Natural killer cell treated with Interleukin-12 subunit alpha and Interleukin-12 subunit beta and Interleukin-15 and Interleukin-18, amount 100 ng/mL, for 72 hours (primary cell): ENCODE results near the gene DOCK2. TPM values are rescaled to one million over a fixed set of nuclear protein-coding genes. Genes with fewer than 3 reads are reported as not detected.
A peak's percentile ranks its signal among the peaks of the same experiment; 100 is the strongest.

Experiments used
- ATAC-seq, 2 donors: fragments of 150-1000 bp; cut with Tn5 transposase in 1 of 2; sonication (Bioruptor Pico), chemical (Tn5 transposase) in 1 of 2; 2 replicates each; pipeline ENCODE4 v1.10.0; 2021
- DNase-seq: peaks from one replicate; pipeline ENCODE4 v3.0.0; 2022; ENCODE audit warnings: low spot score
- H3K27ac Mint-ChIP-seq, 2 donors: 1 replicate in 1 of 2; 2 replicates in 1 of 2; pipeline ENCODE4 v1.8.0; 2022; ENCODE audit warnings: mixed read lengths in 2 of 2, mild to moderate bottlenecking in 1 of 2, moderate library complexity in 1 of 2
- H3K27me3 Mint-ChIP-seq, 2 donors: 1 replicate in 1 of 2; 2 replicates in 1 of 2; pipeline ENCODE4 v1.8.0; 2022; ENCODE audit warnings: mixed read lengths in 2 of 2
- H3K36me3 Mint-ChIP-seq: one replicate; pipeline ENCODE4 v1.8.0; 2022; ENCODE audit warnings: mixed read lengths
- H3K4me1 Mint-ChIP-seq, 2 donors: 1 replicate in 1 of 2; 2 replicates in 1 of 2; pipeline ENCODE4 v1.8.0; 2022; ENCODE audit warnings: low read depth in 2 of 2, mixed read lengths in 2 of 2, mild to moderate bottlenecking in 1 of 2
- H3K4me3 Mint-ChIP-seq: one replicate; pipeline ENCODE4 v1.8.0; 2022; ENCODE audit warnings: mixed read lengths
- H3K9me3 Mint-ChIP-seq: 2 replicates; pipeline ENCODE4 v1.8.0; 2022; ENCODE audit warnings: mixed read lengths
- total RNA-seq, 2 donors: library from RNA; stranded (reverse); gene quantifications; one replicate each; pipeline ENCODE4 v1.2.3, GENCODE V29; 2022

DOCK2 gene
- total RNA-seq, 2 donors from 2014 or later, result 461 to 526 TPM

DNA sequence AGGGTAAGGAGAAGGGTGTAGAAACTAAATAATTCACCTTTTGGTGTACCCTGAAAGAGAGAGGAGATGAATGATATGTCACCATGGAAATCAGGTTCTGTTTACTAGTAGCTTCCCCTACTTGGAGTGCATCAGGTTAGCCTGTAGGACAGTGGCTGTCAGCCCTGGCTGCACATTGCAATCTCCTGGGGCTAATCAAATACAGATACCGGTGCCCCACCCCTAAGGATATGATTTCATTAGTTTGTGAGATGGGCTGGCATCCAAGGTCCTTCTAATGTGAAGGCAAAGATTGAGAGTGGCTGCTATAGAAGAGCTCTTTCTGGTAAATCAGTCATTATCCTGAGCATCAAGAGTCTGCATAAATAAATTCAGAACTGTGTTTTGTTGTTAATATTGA is 296.1 kb downstream of the DOCK2 start:
- H3K36me3 Mint-ChIP-seq, result peaks cover 5% of the 10 kb centered on the region
- peaks cover 42 to 54% of the 10 kb centered on the region in 2 donors for H3K4me1 Mint-ChIP-seq
- ATAC-seq (no peak), DNase-seq (no peak)
- H3K4me3 Mint-ChIP-seq, result no peak overlapping the region
- H3K9me3 Mint-ChIP-seq, result no peaks in the 10 kb centered on the region
- H3K27me3 Mint-ChIP-seq, result no peaks in the 10 kb centered on the region
- H3K27ac Mint-ChIP-seq, result no peak overlapping the region

DNA sequence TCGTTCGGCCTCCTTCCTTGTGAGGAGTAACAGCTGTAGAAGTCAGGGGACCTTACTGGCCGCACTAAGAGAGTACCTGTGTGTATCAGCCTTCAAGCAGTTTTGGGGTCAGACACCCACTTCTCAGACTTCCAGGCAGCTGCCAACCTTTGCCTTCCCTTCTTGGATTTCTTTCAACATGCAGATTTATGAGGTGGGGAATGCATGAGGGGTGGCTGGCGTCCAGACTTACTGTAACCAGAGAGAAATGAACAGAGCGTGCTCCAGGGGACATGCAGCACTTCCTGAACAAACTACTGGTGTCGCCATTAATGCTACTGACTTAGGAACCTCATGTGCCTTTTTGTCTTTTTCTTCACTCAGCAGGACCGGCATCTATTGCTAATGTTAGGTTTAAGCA is 296.5 kb downstream of the DOCK2 start:
- peaks cover 38 to 49% of the 10 kb centered on the region in 2 donors for H3K4me1 Mint-ChIP-seq
- ATAC-seq (no peak), DNase-seq (no peak)
- H3K36me3 Mint-ChIP-seq, result peaks cover 5% of the 10 kb centered on the region
- no peaks in the 10 kb centered on the region for H3K9me3 Mint-ChIP-seq
- H3K4me3 Mint-ChIP-seq, result no peak overlapping the region
- no peak overlapping the region for H3K27ac Mint-ChIP-seq
- no peaks in the 10 kb centered on the region for H3K27me3 Mint-ChIP-seq

DNA sequence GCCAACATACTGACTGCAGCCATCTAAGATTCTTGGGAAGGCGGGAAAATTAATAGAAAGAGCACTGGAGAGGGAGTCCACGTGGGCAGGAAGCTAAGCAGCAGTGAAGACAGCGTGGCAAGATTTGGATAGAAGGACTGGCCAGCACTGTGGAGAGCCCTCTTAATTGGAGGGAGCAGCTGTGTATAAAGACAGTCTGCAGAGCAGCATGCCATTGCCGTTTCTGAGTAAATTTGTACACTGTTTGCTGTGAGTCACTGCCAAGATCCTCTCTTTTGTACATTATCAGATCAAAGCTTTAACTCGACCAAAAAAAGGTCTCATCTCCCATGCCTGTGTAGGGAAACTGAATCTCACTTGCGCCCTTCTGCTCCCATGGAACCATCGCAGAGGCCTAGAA is 297.9 kb downstream of the DOCK2 start:
- Mint-ChIP-seq H3K9me3 (no peaks in the 10 kb centered on the region), H3K4me1 (peaks cover 38 to 46% of the 10 kb centered on the region in 2 donors), H3K4me3 (no peak overlapping the region), H3K27me3 (no peaks in the 10 kb centered on the region), H3K36me3 (peaks cover 5% of the 10 kb centered on the region), H3K27ac (no peak overlapping the region)
- ATAC-seq (no peak), DNase-seq (no peak)

DNA sequence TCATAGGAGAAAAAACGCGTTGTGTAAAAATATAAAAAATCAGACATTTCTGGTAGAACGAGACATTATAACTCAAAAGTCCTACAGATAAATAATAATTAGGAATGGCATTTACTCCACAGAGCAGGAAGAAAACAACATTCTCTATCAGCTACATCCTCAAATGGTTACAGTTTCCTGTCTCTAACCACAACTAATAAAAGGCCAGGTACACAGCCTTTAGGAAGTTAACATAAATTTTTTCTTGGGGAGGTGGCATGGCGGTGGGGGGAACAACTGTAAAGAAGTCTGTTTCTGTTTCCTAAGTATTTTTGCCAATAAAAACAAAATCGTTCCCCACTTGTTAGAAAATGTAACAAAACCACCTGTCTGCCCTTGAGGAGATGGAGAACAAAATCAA is 298.7 kb downstream of the DOCK2 start:
- Mint-ChIP-seq H3K27ac (no peak overlapping the region), H3K27me3 (no peaks in the 10 kb centered on the region), H3K4me1 (peaks cover 32 to 40% of the 10 kb centered on the region in 2 donors), H3K36me3 (peaks cover 5% of the 10 kb centered on the region), H3K4me3 (no peak overlapping the region), H3K9me3 (no peaks in the 10 kb centered on the region)
- DNase-seq, result no peak
- ATAC-seq, result no peak

DNA sequence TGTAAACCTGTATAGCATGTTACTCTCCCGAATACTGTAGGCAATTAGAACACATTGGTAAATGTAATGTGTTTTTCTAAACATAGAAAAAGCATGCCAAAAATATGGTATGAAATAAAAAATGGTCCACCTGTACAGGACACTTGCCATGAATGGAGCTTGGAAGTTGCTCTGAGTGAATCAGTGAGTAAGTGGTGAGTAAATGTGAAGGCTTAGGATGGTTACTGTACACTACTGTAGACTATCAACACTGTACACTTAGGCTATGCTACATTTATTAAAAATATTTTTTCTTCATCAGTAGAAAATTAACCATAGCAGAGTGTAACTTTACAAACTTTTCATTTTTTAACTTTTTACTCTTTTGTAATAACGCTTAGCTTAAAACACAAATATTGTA is 301.4 kb downstream of the DOCK2 start:
- Mint-ChIP-seq H3K36me3 (no peaks in the 10 kb centered on the region), H3K27me3 (no peaks in the 10 kb centered on the region), H3K9me3 (no peaks in the 10 kb centered on the region), H3K4me1 (peaks cover 22 to 34% of the 10 kb centered on the region in 2 donors), H3K4me3 (no peak overlapping the region), H3K27ac (no peak overlapping the region)
- no peak for DNase-seq
- ATAC-seq, result no peak

DNA sequence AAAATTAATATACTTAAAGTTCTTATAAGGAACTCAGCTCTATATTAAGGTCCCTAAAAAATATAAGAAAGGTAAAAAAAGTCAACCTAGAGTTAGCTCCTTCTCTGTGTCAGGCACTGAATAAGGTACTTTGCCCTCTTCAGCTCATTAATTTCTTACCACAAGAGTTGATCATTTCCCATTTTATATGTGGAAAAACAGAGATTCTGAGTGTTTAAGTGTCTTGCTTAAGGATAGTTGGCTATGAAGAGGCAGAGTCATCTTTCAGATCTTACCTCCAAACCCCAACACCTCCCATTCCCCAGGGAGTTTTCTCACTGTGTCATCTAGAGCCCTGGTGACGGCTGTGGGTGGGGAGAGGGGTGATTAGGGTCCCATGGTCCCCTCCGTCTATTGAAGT is 302.7 kb downstream of the DOCK2 start:
- peaks cover 17 to 30% of the 10 kb centered on the region in 2 donors for H3K4me1 Mint-ChIP-seq
- ATAC-seq (no peak), DNase-seq (no peak)
- H3K9me3 Mint-ChIP-seq, result no peaks in the 10 kb centered on the region
- H3K36me3 Mint-ChIP-seq, result no peaks in the 10 kb centered on the region
- H3K27ac Mint-ChIP-seq, result no peak overlapping the region
- H3K27me3 Mint-ChIP-seq, result no peaks in the 10 kb centered on the region
- H3K4me3 Mint-ChIP-seq, result no peak overlapping the region

DNA sequence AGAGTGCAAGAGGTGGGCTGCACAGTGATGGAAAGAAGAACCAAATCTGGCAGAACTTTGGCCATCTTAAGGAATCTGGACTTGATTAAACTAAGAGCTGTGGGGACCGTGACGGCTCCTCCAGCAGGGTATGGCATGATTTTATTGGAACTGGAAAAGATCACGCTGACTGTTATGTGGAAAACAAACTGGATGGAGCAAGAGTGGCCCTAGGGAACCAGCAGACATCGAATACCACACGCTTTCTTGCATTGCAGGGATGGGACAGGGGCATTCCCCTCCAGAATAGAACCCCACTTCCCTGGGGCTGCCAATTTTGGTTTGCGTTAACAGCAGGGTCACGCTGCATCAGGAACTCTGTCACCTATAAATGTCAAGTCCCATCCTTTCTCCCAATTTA is 304.5 kb downstream of the DOCK2 start:
- DNase-seq, result no peak
- Mint-ChIP-seq H3K27ac (no peak overlapping the region), H3K9me3 (no peaks in the 10 kb centered on the region), H3K36me3 (no peaks in the 10 kb centered on the region), H3K4me1 (peaks cover 13 to 34% of the 10 kb centered on the region in 2 donors), H3K4me3 (no peak overlapping the region), H3K27me3 (no peaks in the 10 kb centered on the region)
- no peak for ATAC-seq

DNA sequence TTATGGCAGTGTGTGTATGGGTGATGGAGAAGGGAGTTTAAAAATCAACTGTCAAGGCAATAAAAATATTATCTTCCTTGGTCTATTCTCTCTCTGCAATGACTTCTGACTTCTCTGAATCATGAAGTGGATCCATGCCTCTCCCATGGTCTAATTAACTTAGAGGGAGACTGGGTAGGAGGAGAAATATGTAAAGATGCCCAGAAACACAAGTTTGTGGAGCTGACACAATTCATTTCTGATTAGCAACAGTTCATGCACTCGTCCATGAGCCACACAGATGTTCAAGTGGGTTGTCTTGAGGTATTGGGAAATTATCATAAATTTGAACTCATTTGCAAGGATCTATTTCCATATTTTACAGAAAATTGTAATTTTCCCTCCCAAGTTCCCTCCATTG is 305.1 kb downstream of the DOCK2 start:
- H3K27me3 Mint-ChIP-seq, result no peaks in the 10 kb centered on the region
- H3K9me3 Mint-ChIP-seq, result no peaks in the 10 kb centered on the region
- H3K36me3 Mint-ChIP-seq, result no peaks in the 10 kb centered on the region
- H3K4me1 Mint-ChIP-seq, result peaks cover 18 to 36% of the 10 kb centered on the region in 2 donors
- no peak overlapping the region for H3K27ac Mint-ChIP-seq
- no peak overlapping the region for H3K4me3 Mint-ChIP-seq
- ATAC-seq (no peak), DNase-seq (no peak)

DNA sequence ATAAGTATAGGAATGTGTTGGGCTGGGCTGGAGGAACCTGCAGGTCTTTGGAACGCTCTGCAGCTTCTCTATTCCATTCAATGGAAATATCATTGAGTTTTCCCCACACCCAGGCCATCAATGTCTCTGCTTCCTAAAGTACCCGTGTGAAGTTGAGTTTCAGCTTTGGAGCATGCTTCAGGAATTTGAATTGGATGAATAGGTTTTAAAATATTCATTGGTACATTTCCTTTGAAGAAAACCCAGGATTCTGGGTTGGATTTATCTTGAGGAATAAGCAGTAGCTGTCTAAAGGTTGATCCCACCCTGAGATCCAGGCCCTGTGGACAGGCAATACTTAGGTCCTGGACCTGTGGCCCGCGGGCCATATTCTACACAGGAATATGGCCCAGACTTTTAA is 306.0 kb downstream of the DOCK2 start:
- ATAC-seq, result no peak
- Mint-ChIP-seq H3K36me3 (no peaks in the 10 kb centered on the region), H3K27ac (no peak overlapping the region), H3K27me3 (no peaks in the 10 kb centered on the region), H3K9me3 (no peaks in the 10 kb centered on the region), H3K4me3 (no peak overlapping the region), H3K4me1 (peaks cover 18 to 39% of the 10 kb centered on the region in 2 donors)
- no peak for DNase-seq

DNA sequence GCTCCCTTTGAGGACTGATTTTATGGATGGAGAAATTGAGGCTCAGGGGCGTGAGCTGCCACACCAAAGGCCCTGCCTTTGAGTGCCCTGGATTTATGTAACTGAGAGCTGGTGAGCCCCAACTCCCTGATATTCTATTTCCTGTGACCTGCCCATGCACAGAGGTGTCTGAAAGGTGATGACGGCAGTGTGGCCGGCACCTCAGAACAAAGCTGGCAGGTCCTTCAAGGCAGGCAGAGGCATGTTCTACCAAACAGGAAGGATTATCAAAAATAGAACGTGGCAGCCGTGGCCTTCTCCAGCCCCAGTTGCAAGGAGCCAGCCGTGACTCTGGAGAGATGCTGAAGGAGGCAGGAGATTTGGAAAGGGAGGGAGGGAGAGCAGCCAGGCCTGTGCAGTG is 307.0 kb downstream of the DOCK2 start:
- Mint-ChIP-seq H3K4me3 (no peak overlapping the region), H3K4me1 (peaks cover 18 to 46% of the 10 kb centered on the region in 2 donors), H3K9me3 (no peaks in the 10 kb centered on the region), H3K27ac (no peak overlapping the region), H3K36me3 (peaks cover 3% of the 10 kb centered on the region), H3K27me3 (no peaks in the 10 kb centered on the region)
- no peak for DNase-seq
- peak in 1 of 2 donors; percentile 11 for ATAC-seq

DNA sequence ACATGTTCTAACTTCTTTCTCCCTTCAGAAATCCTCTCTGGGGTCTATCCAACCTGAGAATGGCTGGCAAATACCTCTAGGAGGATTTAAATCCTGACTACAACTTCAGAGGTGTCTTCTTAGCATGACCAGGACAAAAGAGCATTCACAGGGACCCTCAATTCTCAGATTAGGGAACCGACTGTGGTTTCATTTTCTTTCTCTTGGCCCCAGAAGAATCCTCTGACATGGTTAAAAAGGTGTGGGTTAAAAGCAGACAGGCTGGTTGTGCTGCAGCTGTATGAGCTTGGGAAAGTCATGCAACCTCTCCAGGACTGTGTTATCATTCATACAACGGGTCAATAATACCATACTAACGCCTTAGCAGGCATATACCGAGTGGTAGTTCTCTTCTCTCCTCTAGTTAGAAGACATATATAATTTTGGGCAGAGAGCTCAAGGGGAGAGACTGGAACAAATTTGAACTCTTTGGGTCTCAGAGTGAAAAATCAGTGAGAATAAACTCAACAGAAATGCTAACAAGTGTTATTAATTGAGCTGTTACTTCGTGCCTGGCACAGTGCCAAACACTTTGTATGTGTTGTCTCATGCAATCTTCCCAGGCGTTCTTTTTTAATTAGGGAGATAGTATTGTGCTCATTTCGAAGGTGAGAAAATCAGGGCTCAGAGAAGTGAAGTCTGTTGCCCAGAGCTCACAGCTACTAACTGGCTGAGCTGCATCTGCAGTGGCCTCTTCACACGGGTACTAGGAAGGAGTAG is 308.0 kb downstream of the DOCK2 start:
- Mint-ChIP-seq H3K4me3 (no peak overlapping the region), H3K9me3 (no peaks in the 10 kb centered on the region), H3K36me3 (peaks cover 6% of the 10 kb centered on the region), H3K27ac (peak overlapping the region in 1 of 2 donors; percentile 40), H3K27me3 (no peaks in the 10 kb centered on the region), H3K4me1 (peaks cover 18 to 45% of the 10 kb centered on the region in 2 donors)
- DNase-seq (no peak), ATAC-seq (no peak)

DNA sequence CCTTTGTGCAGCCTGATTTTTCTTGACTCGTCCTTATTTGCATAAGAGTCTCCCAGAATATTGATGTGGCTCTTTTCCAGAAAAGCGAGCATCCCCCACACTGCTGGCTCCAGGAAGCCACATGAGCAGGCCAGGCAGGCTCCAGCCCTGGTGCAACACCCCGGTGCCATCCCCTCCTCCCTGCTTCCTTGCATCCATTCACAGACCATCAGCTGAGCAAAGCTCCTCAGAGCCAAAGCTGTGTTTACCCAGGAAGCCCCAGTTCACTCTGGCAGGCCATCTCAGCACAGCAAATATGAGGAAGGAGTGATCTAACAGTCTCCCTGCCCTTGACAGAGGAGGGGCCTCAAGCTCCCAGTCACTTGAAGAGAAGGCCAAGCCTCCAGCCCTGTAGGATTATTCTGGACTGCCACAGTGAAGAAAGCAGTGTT is 308.8 kb downstream of the DOCK2 start:
- Mint-ChIP-seq H3K36me3 (peaks cover 6% of the 10 kb centered on the region), H3K4me3 (no peak overlapping the region), H3K9me3 (no peaks in the 10 kb centered on the region), H3K27me3 (no peaks in the 10 kb centered on the region), H3K27ac (peak overlapping the region in 1 of 2 donors; percentile 32), H3K4me1 (peaks cover 18 to 45% of the 10 kb centered on the region in 2 donors)
- ATAC-seq (no peak), DNase-seq (no peak)

DNA sequence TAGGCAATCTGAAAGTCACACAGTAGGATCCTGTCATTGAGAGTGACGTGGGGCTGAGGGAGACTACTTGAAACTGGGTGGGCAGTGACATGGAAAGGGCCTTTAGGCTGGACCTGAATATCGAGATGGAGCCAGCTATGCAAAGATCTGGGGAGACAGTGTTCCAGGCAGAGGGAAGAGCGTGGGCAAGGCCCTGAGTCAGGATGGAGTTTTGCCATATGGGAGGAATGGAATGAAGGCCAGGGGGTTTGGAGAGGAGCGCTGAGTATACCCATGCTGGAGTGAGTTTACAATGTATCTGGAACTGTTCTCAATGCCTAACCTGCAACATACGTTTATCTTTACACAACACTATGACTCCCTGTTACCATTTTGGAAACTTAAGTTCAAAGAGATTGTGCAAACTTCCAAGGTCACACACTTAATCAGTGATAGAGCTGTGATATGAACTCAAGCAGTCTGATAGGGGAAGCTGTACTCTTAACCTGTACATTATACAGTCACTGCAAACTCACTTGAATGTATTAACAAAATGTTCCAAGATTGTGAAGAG is 309.7 kb downstream of the DOCK2 start:
- Mint-ChIP-seq H3K4me3 (no peak overlapping the region), H3K36me3 (peaks cover 6% of the 10 kb centered on the region), H3K9me3 (no peaks in the 10 kb centered on the region), H3K27me3 (no peaks in the 10 kb centered on the region), H3K4me1 (peaks cover 18 to 45% of the 10 kb centered on the region in 2 donors), H3K27ac (peak overlapping the region in 1 of 2 donors; percentile 32)
- ATAC-seq (no peak), DNase-seq (no peak)

DNA sequence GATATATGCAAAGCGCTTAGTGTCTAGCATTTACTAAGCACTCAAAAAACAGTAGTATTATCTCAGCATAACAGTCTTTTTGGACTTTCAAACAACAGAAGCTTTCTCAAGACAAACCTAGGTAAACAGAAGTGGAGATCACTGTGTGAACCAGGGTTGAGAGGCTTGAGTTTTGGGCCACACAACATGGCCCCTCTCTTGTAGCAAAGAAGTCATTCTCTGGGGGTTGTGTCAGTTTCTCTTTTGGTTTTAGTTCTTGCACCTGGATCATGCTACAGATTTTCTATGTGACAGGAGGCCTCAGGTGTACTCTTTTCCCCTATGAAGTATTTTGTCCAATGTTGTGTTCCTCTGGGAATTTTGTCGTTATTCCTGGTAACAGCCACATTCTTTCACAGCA is 313.3 kb downstream of the DOCK2 start:
- Mint-ChIP-seq H3K4me1 (peaks cover 17 to 40% of the 10 kb centered on the region in 2 donors), H3K36me3 (peaks cover 6% of the 10 kb centered on the region), H3K27ac (no peak overlapping the region), H3K4me3 (no peak overlapping the region), H3K9me3 (no peaks in the 10 kb centered on the region), H3K27me3 (no peaks in the 10 kb centered on the region)
- DNase-seq (no peak), ATAC-seq (no peak)
